Astrocyte of the spinal cord (primary cell): ENCODE data around the gene CACNA1I.

Source experiments
- DNase-seq: peaks from one replicate; pipeline ENCODE4 v3.0.0; 2011; ENCODE audit warnings: low read depth, low spot score
- H3K4me3 ChIP-seq: 2 replicates; pipeline ENCODE4 v1.5.1; 2011; ENCODE audit warnings: low read depth, mild to moderate bottlenecking, low read length, moderate library complexity
- CTCF ChIP-seq: IDR thresholded peaks from 2 replicates; pipeline ENCODE4 v1.5.1; 2012; ENCODE audit warnings: low read depth, mild to moderate bottlenecking, low read length, inconsistent platforms
- in situ Hi-C: cut with HindIII; loops from 2 replicates; pipeline ENCODE4 v1.10.0; 2017; ENCODE audit warnings: low sequenced_read_pairs

The CACNA1I gene

GRCh38 chr22:39583066-39583667, 12.6 kb downstream of the CACNA1I start:
- no peak for TF ChIP-seq CTCF
- DNase-seq: no peak
- in situ Hi-C loops: no loop called here
- H3K4me3 ChIP-seq: no peak overlapping the region

GRCh38 chr22:39589875-39590274, 19.3 kb downstream of the CACNA1I start:
- TF ChIP-seq CTCF: no peak
- H3K4me3 ChIP-seq: no peak overlapping the region
- DNase-seq: no peak
- in situ Hi-C loops: no loop called here

GRCh38 chr22:39592081-39593065, 21.8 kb downstream of the CACNA1I start:
- DNase-seq: peak; percentile 77
- no peak for TF ChIP-seq CTCF
- H3K4me3 ChIP-seq: no peak overlapping the region
- in situ Hi-C loops: no loop called here

GRCh38 chr22:39593066-39593930, 22.7 kb downstream of the CACNA1I start:
- no peak for TF ChIP-seq CTCF
- in situ Hi-C loops: no loop called here
- no peak overlapping the region for H3K4me3 ChIP-seq
- DNase-seq: no peak

- in situ Hi-C loops: no loop called here
- DNase-seq: no peak
- H3K4me3 ChIP-seq: no peak overlapping the region
- no peak for TF ChIP-seq CTCF
These were observed 23.4 kb downstream of the CACNA1I start for GRCh38 chr22:39593931-39594285.

- TF ChIP-seq CTCF: no peak
These were observed 23.9 kb downstream of the CACNA1I start for GRCh38 chr22:39594411-39594810.

More at GRCh38 chr22:39594411-39594810, 23.9 kb downstream of the CACNA1I start:
- DNase-seq: no peak
- in situ Hi-C loops: no loop called here
- H3K4me3 ChIP-seq: no peak overlapping the region
